Measurements from ENCODE around the gene SNX13.

Gene SNX13

DNA sequence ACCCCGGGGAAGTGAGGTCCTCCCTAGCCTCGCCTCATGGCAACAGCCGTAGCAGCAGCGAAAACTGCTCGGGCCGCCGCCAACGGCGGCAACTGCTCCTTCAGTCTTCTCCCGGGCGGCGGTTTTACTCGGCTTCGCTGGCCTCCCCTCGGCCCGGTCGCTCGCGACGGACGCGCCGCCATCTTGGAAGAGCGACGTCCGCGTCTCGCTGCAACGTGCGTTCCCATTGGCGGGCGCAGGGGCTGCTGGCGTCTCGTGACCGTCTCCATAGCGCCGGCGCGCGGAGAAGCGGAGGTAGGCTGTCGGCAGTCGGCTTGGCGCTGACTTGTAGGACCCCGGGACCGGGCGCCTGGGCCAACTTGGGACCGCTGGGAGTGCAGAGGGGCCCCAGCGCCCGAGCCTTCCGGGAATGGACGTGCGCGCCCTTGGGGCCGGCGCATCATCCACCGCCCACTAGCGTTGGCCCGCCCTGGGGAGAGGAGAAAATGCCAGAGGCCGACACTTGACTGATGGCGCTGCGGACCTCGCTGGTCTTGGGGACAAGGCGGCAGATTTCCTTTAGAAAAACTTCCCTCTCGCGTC lies at the start of gene SNX13:
SNX13 (minus strand) TSS at position 193 of the 582 bp plus-strand sequence. CDS start 199 bp downstream, outside the sequence.
- no peaks in the 10 kb centered on the region for H3K36me3 ChIP-seq
- peak within 1 kb of the TSS; percentile 79 to 96 for H3K4me3 ChIP-seq (ENCODE audit: low read depth in 1 of 2, low read length in 1 of 2)
- no peaks in the 10 kb centered on the region for H3K27me3 ChIP-seq
- H3K4me1 ChIP-seq (ENCODE audit: control insufficient read depth in 1 of 2, insufficient read depth in 1 of 2, low read depth in 1 of 2, low read length in 1 of 2), result peaks cover 37 to 41% of the 10 kb centered on the region in 2 experiments
- TF ChIP-seq, protein P1, sequence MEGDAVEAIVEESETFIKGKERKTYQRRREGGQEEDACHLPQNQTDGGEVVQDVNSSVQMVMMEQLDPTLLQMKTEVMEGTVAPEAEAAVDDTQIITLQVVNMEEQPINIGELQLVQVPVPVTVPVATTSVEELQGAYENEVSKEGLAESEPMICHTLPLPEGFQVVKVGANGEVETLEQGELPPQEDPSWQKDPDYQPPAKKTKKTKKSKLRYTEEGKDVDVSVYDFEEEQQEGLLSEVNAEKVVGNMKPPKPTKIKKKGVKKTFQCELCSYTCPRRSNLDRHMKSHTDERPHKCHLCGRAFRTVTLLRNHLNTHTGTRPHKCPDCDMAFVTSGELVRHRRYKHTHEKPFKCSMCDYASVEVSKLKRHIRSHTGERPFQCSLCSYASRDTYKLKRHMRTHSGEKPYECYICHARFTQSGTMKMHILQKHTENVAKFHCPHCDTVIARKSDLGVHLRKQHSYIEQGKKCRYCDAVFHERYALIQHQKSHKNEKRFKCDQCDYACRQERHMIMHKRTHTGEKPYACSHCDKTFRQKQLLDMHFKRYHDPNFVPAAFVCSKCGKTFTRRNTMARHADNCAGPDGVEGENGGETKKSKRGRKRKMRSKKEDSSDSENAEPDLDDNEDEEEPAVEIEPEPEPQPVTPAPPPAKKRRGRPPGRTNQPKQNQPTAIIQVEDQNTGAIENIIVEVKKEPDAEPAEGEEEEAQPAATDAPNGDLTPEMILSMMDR (IDR thresholded peaks at IDR 0.05), result peak; percentile 52
- no peaks in the 10 kb centered on the region for H3K9me3 ChIP-seq
- H3K27ac ChIP-seq, result peak within 1 kb of the TSS; percentile 95

- TF ChIP-seq, protein P1 (IDR thresholded peaks at IDR 0.05), result no peak
- no peak overlapping the region for H3K4me3 ChIP-seq (ENCODE audit: low read depth in 1 of 2, low read length in 1 of 2)
- H3K36me3 ChIP-seq, result no peaks in the 10 kb centered on the region
- H3K27me3 ChIP-seq, result no peaks in the 10 kb centered on the region
- H3K27ac ChIP-seq, result no peak overlapping the region
- no peaks in the 10 kb centered on the region for H3K9me3 ChIP-seq
- H3K4me1 ChIP-seq (ENCODE audit: control insufficient read depth in 1 of 2, insufficient read depth in 1 of 2, low read depth in 1 of 2, low read length in 1 of 2), result no peaks in the 10 kb centered on the region
These were observed 49.3 kb upstream of the SNX13 start for GRCh38 chr7:17989546-17989945.

GRCh38 chr7:17988858-17989257 lies 48.6 kb upstream of the SNX13 start:
- no peak overlapping the region for H3K27ac ChIP-seq
- H3K36me3 ChIP-seq, result no peaks in the 10 kb centered on the region
- no peaks in the 10 kb centered on the region for H3K9me3 ChIP-seq
- TF ChIP-seq, protein P1 (IDR thresholded peaks at IDR 0.05), result no peak
- no peaks in the 10 kb centered on the region for H3K4me1 ChIP-seq (ENCODE audit: control insufficient read depth in 1 of 2, insufficient read depth in 1 of 2, low read depth in 1 of 2, low read length in 1 of 2)
- no peaks in the 10 kb centered on the region for H3K27me3 ChIP-seq
- H3K4me3 ChIP-seq (ENCODE audit: low read depth in 1 of 2, low read length in 1 of 2), result no peak overlapping the region

DNA sequence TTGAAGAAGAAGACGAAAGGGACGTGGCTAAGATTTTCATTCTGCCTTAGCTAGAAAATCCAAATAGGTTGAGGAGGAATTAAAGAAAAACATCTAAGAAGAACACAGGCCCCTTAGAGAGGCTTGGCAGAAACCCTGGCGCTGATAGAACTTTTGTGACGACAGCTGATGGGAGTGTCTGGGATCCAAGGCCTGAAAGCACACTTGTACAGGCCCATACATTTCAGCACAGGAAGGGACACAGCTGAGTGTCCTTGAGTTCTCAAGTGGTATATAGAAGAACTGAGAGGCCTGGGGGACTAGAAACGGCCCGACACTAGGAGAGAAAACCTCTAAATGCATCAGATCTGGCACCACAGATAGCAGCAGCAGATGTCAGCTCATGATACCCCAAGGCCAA lies 47.8 kb upstream of the SNX13 start:
- Histone ChIP-seq H3K4me1 (ENCODE audit: control insufficient read depth in 1 of 2, insufficient read depth in 1 of 2, low read depth in 1 of 2, low read length in 1 of 2) (no peaks in the 10 kb centered on the region), H3K4me3 (ENCODE audit: low read depth in 1 of 2, low read length in 1 of 2) (no peak overlapping the region), H3K27ac (no peak overlapping the region), H3K9me3 (no peaks in the 10 kb centered on the region), H3K27me3 (no peaks in the 10 kb centered on the region), H3K36me3 (no peaks in the 10 kb centered on the region)
- TF ChIP-seq, protein P1 (IDR thresholded peaks at IDR 0.05), result no peak

DNA sequence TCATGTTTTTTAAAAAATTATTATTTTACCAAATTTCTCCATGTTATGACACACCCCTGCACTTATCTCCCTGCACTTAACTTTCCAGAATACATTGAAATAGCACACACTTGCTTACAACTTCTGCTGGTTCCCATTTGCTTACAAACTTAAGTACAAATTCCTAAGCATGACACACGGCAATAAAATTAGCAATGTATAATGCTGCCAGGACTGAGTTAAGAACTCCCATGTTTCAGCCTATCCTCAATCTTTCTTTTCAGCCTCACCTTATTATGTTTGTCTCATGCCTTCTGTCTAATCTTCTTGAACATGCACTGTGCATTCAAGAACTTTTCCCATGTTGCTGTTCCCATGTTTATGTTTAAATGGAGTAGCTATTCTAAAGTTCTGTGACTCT lies 46.6 kb upstream of the SNX13 start:
- Histone ChIP-seq H3K4me3 (ENCODE audit: low read depth in 1 of 2, low read length in 1 of 2) (no peak overlapping the region), H3K4me1 (ENCODE audit: control insufficient read depth in 1 of 2, insufficient read depth in 1 of 2, low read depth in 1 of 2, low read length in 1 of 2) (no peaks in the 10 kb centered on the region), H3K27me3 (no peaks in the 10 kb centered on the region), H3K9me3 (no peaks in the 10 kb centered on the region), H3K27ac (no peak overlapping the region), H3K36me3 (no peaks in the 10 kb centered on the region)
- TF ChIP-seq, protein P1 (IDR thresholded peaks at IDR 0.05), result no peak

Data from neutrophil (primary cell).